GM18951 (cell line): ENCODE measurements around the gene NCK2.

Experiments
- POLR2A ChIP-seq: IDR thresholded peaks from 4 replicates; pipeline ENCODE4 v1.6.1; 2011; ENCODE audit warnings: mild to moderate bottlenecking; ENCODE audit not compliant: insufficient read length, insufficient read depth; ENCODE audit errors: extremely low read depth
- in situ Hi-C: fragments of 300-500 bp; cut with MboI; formaldehyde crosslinking; loops from one replicate; pipeline ENCODE4 v1.12.0; 2022; ENCODE audit warnings: low sequenced_read_pairs, mixed read lengths, inconsistent platforms; ENCODE audit not compliant: unreplicated experiment

Gene NCK2

DNA sequence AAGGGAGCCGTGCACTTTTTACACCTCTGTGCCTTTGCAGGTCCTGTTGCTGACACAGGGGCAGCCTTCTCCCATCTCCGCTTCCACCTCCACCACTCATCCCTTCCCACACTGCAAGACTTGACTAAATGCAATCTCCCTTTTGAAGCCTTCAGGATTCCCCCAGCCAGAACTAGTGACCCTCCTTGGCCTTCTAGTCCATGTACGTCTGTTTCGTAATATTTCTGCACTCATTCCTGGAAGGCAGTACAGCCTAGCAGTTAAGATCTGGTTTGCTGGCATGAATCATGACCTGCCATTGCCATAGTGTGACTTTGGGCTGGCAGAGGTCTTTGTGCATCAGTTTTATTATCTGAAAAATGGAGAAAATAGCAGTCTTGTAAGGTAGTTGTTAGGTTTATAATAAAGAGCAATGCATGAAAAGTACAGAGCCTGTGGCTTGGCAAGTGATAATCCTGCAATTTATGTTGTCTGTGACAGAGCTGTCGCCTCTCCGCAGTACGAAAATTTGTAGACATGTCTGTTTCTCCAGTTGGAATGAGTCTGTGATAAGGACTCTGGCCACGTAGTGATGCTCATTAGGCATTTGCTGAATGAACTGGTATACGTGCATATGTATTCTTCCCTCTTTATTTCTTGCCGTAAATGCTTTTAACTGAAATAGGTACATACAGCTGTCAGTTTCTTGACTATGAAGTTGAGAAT is 36.7 kb downstream of the NCK2 start:
- in situ Hi-C loops = no loop called here
- TF ChIP-seq POLR2A = no peak

DNA sequence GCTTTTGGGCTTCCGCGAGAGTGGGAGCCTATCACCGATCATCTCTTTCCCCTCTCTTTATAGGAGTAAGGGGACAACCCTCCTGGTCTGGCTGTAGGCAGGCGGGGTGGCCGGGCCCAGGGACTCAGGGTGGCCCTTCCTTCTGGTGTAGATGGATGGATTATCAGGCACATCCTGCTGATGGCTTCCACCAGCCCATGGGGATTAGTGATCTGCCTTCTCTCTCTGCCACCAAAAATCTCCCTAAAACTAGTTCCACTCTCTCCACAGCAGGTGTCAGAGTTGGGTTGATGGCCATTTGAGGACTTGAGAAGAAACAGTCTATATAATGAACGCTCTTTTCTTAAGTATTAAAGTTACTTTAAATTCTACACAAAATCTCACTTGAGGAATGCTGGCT is 37.4 kb downstream of the NCK2 start:
- no peak for TF ChIP-seq POLR2A
- in situ Hi-C loops = no loop called here

DNA sequence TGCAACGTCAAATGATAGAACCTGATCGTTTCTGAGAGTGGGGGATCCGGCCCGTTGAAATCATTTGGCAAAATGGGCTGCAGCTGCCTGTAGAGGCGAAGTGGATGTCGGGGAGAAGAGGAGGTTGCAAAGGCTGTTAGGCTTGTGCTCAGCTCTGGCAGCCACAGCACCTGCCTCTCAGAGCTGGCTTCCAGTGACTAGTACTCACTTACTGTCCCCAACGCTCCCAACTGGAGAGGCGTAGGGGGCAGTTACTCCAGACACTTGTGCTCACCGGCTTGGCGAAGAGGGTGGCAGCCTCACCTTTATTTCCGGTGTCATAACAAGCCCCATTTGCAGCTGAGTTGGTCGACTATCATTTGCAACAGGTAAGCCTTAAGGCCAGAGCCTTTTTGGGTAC is 37.9 kb downstream of the NCK2 start:
- in situ Hi-C loops = no loop called here
- TF ChIP-seq POLR2A = no peak

DNA sequence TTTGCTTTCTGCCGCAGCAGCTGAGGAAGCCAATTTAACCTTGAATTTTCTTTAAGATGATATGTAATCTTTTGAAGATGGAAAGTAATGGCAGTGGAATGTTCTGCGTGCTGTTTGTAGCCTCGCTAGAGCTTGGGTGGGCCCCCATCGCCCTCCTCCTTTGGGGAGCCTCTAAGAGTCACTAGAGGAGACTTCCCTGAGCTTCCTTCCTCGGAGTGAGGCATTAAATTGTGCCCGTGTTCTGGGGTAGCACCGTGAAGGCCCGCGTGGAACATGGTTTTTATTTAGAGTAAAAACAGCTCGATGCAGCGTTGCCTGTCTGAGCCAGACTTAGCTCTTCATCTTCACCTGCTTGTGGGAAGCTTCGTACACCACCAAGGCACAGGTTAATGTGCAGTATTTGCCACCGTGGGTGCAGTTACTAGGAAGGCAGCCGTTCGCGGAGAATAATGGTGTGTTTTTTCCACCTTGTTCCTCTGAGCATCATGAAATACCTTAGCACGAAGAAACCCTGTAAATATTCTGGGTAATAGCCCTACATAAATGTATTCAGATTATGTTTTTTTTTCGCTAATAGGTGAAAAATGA is 38.5 kb downstream of the NCK2 start:
- in situ Hi-C loops = no loop called here
- TF ChIP-seq POLR2A = no peak

DNA sequence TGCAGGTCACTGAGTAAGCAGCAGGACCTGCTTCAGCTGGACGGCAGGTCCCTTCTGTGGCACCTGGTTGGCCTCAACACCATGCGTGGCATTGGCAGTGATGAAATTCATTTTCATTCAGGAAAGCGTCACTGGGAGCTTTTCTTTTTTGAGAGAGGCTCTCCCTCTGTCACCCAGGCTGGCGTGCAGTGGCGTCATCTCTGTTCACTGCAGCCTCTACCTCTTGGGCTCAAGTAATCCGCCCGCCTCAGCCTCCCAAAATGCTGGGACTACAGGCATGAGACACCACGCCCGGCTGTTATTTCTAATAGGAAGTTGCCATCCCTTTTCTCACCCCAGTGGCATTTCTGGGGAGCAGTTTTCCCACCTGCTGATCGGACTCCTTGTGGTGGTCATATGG is 39.3 kb downstream of the NCK2 start:
- TF ChIP-seq POLR2A = no peak
- in situ Hi-C loops = no loop called here

DNA sequence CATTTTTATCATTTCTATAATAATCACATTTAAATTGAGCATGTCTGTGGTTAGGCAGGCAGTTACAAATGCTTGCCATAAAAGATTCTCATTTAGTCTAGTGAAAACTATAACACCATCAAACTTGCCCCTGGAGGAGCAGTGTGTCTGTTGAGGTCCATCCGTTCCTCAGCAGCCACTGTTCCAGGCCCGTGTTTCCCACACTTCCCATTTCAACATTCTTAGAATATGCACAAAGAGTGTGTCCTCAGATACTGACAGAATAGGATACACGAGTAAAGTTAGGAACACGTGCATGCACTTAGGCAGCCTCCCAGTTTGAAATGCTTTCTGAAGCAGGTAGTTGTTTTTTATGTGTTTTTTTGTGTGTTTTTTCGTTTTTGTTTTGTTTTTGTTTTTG is 39.9 kb downstream of the NCK2 start:
- in situ Hi-C loops = no loop called here
- no peak for TF ChIP-seq POLR2A

DNA sequence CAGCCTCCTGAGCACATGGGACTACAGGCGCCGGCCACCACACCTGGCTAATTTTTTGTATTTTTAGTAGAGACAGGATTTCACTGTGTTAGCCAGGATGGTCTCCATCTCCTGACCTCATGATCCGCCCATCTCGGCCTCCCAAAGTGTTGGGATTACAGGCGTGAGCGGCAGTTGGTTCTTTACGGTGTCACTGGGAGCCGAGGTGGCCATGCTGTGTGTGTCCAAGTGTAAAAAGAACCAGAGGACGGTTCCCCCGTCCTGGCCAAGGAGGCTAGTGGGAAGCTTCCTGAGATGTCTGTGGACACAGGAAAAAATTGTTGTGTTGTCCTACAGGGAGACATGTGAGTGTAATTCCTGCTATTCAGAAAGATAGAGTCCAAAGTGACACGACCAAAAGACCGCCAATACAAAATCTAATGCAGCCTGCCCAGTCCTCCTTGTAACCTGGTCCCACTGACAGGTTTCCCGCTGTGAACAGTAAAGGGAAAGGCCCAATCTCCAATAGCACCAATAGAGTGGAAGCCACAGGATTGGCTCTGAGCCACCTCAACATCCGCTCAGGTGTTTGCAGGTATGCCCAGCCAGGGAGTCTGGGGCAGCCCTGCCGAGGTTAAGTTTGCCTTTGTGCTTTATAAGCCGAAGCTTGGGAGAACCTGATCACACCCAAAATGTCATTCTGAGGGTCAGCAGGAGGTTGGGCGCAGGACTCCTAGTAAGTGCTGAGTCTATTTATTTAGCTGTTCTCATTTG is 40.6 kb downstream of the NCK2 start:
- in situ Hi-C loops = no loop called here
- no peak for TF ChIP-seq POLR2A

DNA sequence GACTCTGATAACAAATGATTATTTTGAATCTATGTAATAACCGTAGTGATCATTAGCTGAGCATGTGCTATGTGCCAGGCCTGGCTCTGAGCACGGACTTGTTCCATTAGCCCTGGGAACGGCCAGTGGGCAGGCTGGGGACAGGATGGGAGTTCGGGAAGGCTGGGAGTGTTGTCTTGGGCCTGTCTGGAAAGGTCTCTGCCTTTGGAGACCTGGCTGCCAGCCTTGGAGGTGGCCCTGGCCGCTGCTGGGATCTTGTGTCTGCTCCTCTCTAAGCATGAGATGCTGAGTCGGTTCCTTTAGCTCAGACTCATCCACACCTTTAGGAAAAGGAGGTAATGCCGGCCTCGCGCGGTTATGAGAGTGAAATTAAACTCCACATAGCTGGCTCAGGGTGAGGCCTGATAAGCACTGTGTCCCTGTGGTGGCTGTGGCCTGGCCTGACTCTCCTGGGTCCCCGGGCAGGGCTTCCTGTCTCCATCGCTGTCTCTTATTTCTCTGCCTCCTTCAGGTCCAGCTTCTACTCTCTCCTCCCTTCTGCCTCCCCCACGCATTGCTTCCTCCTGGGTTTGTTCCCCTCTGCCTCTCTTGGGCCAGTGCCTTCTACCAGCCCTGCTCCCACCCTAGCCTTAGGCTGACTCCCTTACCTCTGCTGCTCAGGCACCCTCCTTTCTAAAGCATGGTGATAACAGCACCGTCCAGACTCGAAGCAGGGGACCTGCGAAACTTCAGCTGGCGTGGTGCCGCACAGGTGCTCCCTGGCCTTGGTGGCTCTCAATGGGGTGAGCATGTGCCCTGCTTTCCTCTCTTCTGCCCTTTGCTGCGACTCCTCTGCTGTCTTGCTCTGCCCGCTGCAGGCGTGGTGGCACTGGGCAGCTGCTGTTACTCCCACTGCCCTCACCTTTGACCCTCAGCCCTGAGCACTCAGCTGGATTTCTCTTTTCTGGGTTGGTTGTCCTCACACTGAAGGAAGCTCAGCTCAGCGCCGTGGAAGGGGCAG is 41.8 kb downstream of the NCK2 start:
- TF ChIP-seq POLR2A = no peak
- in situ Hi-C loops = no loop called here

DNA sequence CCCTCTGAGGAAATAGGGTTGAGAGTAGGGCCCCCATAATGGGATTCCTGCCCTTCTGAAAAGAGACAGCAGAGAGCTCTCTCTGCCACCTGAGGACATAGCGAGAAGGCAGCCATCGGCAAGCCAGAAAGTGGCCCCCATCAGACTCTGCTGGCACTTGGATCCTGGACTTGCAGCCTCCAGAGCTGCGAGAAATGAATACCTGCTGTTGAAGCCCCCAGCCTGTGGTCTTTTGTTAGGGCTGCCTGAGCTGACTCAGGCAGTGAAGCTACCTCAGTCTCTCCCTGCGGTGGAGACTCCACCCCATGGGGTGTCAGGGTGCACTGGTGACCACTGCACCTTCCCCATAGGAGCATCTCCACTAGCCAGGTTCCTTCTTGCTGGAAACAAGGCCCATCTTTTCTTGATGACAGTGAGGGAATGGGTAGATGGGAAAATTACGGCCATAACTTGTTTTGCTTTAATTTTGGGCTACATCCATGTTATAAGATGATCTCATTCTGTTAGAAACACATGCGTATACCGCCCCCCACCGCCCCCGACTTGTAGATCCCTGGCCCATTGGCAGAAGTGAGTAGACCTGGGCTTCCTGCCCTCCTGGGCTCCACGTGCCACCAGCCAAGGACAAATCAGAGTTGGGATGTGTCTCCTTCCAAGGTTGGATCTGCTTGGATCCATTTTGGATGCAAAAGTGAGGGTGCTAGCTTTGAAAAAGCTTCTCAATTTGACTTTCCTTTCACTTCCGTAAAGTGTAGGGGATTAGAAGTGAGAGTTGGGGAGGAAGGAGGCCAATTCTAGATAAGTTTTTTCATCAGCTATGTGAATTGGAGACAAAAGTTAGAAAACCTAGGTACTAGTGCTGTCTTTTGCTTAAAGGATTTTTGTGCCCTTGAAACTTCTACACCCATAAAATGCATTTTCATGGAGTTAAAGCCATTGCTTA is 42.9 kb downstream of the NCK2 start:
- no peak for TF ChIP-seq POLR2A
- in situ Hi-C loops = no loop called here

DNA sequence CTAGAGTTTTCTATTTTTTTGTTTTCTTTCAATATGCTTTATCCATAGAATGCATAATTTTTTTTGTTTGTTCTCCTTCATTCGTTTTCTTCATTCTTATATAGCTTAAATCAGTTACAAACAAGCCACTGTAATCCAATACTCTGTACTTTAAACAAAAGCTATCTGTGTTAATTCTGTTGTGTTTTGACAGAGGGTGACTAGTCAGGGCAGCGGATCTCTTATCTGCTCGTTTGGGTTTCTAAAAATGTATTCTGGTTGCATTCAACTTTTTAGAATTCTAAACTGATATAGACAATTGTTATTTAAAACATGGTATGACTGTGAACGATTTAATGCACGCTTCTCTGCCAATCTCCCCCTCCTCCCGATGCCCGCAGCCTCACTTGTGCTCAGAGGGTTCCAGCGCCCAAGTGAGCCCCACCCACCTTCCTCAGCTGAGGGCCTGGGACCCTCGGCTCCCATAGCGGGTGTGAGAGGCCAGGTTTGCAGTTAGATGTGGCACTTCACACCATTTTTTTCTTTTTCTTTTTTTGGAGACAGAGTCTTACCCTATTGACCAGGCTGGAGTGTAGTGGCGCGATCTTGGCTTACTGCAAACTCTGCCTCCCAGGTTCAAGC is 44.1 kb downstream of the NCK2 start:
- no peak for TF ChIP-seq POLR2A
- in situ Hi-C loops = no loop called here

DNA sequence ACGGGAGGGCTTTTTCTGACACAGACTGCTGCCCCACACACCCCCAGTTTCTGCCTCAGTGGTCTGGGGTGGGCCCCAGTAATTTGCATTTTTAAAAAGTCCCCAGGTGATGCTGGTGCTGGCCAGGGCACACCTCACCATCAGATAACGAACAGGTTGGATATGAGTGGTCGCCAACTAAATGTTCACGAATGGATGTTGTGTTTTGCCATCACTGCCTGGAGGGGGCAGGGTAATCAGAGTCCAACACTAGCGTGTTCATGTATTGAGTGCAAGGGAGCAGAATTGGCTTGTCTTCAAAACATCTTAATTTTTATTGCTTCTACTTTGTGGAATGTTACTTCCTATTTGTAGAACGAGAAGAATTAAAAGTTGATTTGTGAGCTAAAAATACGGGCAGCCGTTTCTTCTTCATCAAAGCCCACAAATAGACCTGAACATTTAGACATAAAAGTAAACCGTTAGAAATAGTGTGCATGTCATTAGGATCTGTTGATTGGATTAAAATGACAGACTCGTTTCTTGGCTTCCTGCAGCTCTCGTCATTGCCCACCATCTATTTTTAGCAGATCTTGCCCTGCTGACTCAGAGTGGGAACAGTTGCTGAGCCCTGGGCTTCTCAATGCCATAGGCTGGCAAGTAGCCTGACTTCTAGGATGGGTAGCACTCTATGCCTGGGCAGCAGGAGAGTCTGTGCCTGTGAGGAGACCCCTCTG is 45.2 kb downstream of the NCK2 start:
- in situ Hi-C loops = no loop called here
- TF ChIP-seq POLR2A = no peak
